Midbrain (tissue), 1 donor: ENCODE results near the gene GPR75.
A peak's percentile ranks its signal among the peaks of the same experiment; 100 is the strongest.

Experiments used
- DNase-seq: peaks from one replicate; lab custom pipeline; 2025; lab: John Stamatoyannopoulos, UW

Gene GPR75

GRCh38 chr2:53859206-53860181 lies at the start of gene GPR75:
Gene GPR75 (minus strand): TSS chr2:53859967. CDS start chr2:53854756, 5,211 bp downstream.
- peak; percentile 81 for DNase-seq

- DNase-seq = no peak
Observed at GRCh38 chr2:53907582-53907981, 47.8 kb upstream of the GPR75 start.

- no peak for DNase-seq
Observed at GRCh38 chr2:53905396-53905795, 45.6 kb upstream of the GPR75 start.

- peak; percentile 35 for DNase-seq
Observed at GRCh38 chr2:53903011-53903410, 43.2 kb upstream of the GPR75 start.

- no peak for DNase-seq
Observed at GRCh38 chr2:53901192-53901591, 41.4 kb upstream of the GPR75 start.

- DNase-seq = no peak
Observed at GRCh38 chr2:53896864-53897263, 37.1 kb upstream of the GPR75 start.

GRCh38 chr2:53886406-53887280 lies 26.9 kb upstream of the GPR75 start:
- no peak for DNase-seq

- DNase-seq = no peak
Observed at GRCh38 chr2:53884883-53885282, 25.1 kb upstream of the GPR75 start.

GRCh38 chr2:53881986-53882385 lies 22.2 kb upstream of the GPR75 start:
- no peak for DNase-seq

- no peak for DNase-seq
Observed at GRCh38 chr2:53881360-53881759, 21.6 kb upstream of the GPR75 start.

GRCh38 chr2:53880756-53881155 lies 21.0 kb upstream of the GPR75 start:
- DNase-seq = no peak

- no peak for DNase-seq
Observed at GRCh38 chr2:53877556-53877955, 17.8 kb upstream of the GPR75 start.

GRCh38 chr2:53877112-53877511 lies 17.3 kb upstream of the GPR75 start:
- no peak for DNase-seq

GRCh38 chr2:53874401-53874950 lies 14.7 kb upstream of the GPR75 start:
- no peak for DNase-seq

- DNase-seq = no peak
Observed at GRCh38 chr2:53867773-53868172, 8.0 kb upstream of the GPR75 start.

GRCh38 chr2:53867169-53867568 lies 7.4 kb upstream of the GPR75 start:
- no peak for DNase-seq

- no peak for DNase-seq
Observed at GRCh38 chr2:53865962-53866361, 6.2 kb upstream of the GPR75 start.

GRCh38 chr2:53865264-53865663 lies 5.5 kb upstream of the GPR75 start:
- no peak for DNase-seq

- DNase-seq = no peak
Observed at GRCh38 chr2:53863538-53864227, 3.9 kb upstream of the GPR75 start.

- DNase-seq = no peak
Observed at GRCh38 chr2:53861824-53862223, 2.1 kb upstream of the GPR75 start.

GRCh38 chr2:53856272-53856671 lies 3.5 kb downstream of the GPR75 start:
- peak; percentile 44 for DNase-seq

- DNase-seq = no peak
Observed at GRCh38 chr2:53854678-53855077, 5.1 kb downstream of the GPR75 start.
